ENCODE measurements around the gene CREB3L2.
A peak's percentile ranks its signal among the peaks of the same experiment; 100 is the strongest.

CREB3L2 gene

GRCh38 chr7:137891016-137891655, 110.8 kb downstream of the CREB3L2 start:
- no peak for DNase-seq

DNA sequence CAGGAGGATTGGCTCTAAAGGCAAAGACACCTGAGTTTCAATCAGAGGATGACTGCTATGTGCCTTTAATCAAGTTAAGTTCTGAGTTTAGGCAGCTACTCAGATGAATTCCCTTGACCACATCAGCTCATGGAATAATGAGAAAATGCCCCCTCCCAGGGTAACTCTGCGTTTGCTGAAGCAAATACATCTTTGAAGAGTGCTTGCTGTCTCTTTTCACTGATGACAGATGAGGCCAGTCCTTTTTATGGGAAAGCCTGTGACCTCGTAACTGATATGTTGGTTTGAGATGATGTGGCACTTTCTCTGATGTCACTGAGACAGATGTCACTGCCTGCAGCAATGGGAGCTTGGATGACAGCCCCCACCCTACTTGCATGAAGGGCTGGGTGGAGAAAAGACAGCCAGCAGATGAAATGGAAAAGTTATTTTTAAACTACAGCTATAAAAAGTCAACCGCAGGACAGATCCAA, 111.4 kb downstream of the CREB3L2 start:
- no peak for DNase-seq

DNA sequence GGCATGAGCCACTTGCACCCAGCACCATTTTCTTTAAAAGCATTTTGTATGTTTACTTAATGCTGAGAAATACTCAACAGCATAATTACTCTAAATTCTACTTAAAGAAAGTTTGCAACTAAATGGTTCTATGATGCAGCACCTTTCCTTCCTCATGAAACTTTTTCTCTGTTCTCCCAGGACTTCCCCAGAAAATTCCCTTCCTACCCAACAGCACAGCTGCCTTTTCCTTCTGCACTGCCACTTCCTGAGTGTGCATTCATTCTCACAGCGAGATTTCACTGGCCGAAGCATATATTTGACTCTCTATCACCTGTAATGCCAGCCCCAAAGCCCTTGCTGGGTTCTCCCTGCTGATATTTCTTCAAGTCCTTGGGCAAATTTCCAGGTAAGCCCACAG, 113.6 kb downstream of the CREB3L2 start:
- no peak for DNase-seq

DNA sequence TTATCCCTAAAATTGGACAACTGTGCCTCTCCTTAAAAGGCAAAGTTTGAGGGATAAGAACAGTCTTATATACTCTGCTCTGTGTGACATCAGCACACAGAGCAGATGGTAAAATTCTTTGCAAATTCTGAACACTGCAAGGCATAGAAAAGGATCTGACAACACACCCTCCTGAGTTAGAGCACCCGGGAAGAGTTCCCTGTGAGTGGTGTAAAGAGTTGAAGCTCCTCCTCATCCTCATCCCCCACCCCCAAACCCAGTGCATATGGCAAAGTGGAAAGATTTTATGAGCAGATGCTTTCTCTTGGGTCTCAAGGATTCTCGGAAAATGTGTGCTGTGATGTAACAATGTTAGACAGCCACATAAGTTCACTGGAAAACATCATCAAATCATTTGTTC, 115.1 kb downstream of the CREB3L2 start:
- no peak for DNase-seq

GRCh38 chr7:137886281-137886680, 115.6 kb downstream of the CREB3L2 start:
- no peak for DNase-seq

GRCh38 chr7:137885678-137886077, 116.2 kb downstream of the CREB3L2 start:
- DNase-seq, result no peak

- DNase-seq, result no peak
Measured at GRCh38 chr7:137882806-137883205, 119.1 kb downstream of the CREB3L2 start.

- no peak for DNase-seq
Measured at GRCh38 chr7:137882261-137882668, 119.6 kb downstream of the CREB3L2 start.

GRCh38 chr7:137881607-137882260, 120.2 kb downstream of the CREB3L2 start:
- no peak for DNase-seq

DNA sequence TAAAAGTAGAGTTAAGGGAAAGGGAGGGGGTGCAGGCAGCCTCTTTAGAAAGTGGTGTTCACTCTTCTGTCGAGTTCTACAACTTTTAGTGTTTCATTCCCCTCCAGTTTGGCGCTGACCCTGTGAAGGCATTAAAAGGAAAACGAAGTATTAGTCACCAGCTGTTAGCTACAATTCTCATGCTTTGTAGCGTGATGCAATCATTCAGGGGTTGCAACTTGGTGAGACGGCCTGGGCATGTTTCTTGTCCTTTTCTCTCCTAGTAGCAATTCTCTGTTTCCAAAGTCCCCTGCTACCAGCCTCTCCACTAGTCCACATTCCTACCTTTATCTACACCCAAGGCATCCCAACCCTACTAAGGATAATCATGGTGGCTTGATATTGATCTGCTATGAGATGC, 121.5 kb downstream of the CREB3L2 start:
- no peak for DNase-seq

DNA sequence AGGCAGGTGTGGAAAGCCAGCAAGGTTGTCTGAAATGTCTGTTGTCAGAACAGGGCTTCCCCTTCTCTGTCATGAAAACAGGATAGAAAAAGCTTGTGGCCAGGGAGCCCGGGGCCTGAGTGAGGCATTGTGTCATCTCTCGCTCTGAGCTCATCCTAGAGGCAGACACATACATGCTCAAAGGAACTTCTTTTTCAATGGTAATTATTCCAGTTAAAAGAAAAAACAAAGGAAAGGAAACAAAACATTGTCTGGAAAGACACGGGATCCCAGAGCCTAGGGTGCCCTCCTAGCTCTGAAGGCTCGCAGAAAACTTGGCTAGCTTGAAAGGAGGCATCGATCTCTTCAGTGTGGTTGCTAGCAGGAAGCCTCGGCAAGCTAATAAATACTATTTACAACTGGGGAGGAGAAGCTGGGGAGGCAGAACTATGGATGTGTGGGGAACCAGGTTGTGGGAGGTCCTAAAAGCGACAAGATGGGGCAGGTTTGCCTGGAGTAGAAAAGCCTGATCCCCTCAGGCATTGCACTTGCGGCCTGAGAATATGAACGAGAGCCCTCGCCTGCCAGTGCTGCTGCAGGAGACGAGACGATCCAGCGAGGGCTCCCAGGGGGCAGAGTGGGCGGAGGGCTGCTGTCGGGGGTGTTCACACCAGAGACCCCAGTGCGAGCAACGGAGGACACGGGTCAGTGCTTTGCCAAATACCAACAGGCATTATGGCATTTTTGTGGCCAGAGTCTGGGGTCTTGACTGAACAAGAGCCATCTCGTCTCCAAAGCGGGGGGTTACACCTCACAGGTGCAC, 122.3 kb downstream of the CREB3L2 start:
- DNase-seq, result no peak

DNA sequence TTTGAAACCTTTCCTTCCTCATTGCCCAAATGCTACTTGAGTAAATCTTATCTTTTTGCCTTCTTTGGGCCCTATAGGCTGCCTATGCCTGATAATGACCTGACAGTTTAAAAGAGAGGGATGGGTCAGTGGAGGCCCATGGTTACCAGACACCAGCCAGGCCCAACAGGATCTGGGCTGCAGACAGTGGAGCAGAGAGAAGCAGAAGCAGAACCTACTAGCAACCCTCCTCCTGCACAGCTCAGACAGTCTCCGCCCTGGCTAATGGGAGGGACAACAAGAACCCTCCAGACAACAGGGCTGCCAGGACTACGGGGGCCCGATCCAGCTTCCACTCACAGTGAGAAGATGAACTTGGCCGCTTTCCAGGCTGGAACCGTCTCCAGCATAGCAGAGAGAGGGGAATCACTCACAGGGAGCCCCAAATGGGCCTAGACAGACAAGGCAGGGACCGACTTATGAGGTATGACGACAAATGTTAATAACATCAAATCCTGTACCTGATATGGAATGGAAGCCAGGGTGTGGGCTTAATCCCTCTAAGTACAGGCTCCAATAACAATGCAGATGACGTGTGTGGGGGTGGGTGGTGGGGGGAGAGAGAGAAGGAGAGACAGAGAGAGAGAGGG, 123.4 kb downstream of the CREB3L2 start:
- no peak for DNase-seq

GRCh38 chr7:137877027-137877675, 124.7 kb downstream of the CREB3L2 start:
- DNase-seq, result no peak

- DNase-seq, result no peak
Measured at GRCh38 chr7:137875746-137876145, 126.1 kb downstream of the CREB3L2 start.

- no peak for DNase-seq
Measured at GRCh38 chr7:137873979-137874777, 127.7 kb downstream of the CREB3L2 start.

- peak; percentile 14 for DNase-seq
Measured at GRCh38 chr7:137873524-137873923, 128.4 kb downstream of the CREB3L2 start.

DNA sequence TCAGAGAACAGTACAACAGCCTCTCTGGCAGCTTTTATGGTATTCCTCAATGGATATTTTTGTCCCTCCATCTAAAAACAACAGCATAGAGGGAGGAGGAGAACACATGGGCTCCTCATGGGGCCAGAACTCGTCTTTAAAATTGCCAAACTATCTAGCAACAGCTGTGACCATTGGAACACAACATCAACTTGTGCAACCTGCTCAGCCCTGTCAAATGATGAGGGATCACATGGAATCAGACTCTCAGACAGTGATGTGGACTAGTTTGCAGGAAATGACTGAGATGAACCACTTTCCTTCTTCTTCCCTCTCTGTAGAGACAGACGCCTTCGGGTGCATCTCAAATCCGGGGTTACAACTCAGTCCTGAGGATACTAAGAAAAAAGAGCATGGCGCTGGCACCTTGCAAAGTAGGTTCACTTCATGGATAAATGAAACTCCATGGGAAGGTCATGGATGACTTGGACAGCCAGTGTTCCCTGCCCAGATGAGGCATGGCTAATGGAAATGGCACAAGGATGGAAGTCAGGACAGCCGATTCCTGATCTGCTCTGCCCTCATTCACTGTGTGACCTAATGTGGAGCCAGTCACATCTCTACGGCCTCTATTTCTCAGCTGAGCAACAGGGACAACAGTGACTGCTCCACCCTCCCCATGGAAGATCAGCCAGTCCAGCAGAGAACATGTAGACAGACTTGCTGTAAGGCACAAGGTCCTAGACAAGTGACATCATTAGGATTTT, 130.5 kb downstream of the CREB3L2 start:
- DNase-seq, result no peak

- no peak for DNase-seq
Measured at GRCh38 chr7:137870684-137871083, 131.2 kb downstream of the CREB3L2 start.

DNA sequence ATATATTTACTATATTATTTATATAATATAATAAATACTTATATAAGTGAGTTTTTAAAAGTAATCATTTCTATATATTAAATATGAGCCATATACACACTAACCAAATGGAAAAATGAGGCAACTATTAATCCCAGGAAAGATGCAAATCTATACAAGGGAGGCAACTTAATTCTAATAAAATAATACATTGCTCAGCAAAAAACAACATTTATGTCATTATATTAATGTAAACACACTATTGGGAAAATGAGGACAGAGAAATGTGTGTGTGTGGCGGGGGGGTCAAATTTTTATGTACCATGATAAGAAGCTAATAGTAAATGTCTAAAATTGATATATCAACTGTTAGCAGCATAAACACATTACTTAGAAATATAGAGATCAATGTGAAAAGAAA, 131.8 kb downstream of the CREB3L2 start:
- no peak for DNase-seq

DNA sequence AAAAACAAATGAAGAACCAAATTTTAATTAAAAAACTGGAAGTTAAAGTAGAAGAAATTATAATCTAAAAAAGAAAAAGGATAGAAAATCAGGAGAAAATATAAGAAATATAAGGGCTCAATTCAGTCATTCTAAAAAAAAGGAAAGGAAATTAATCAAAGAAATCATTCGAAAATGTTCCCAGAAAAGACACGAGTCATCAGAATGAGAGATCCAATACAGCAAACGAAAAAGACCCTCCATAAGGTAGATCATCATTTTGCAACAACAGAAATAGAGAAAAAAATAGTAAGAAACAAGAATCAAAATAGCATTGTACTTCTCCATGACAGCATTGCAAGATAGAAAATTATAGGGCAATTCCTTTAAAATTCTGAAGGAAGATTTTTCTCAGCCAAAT, 132.6 kb downstream of the CREB3L2 start:
- DNase-seq, result no peak

- DNase-seq, result no peak
Measured at GRCh38 chr7:137867289-137867688, 134.6 kb downstream of the CREB3L2 start.

All from activated naive CD4-positive, alpha-beta T cell treated with Interleukin-2 at 50 U/mL for 16 hours (primary cell).